Omental fat pad (tissue), 4 donors: Measurements from ENCODE around the gene NR6A1. TPM values are rescaled to one million over a fixed set of nuclear protein-coding genes. Genes with fewer than 3 reads are reported as not detected.

Source experiments
- ATAC-seq: fragments of 150-250 bp; one replicate; pipeline ENCODE4 v1.9.1; 2016; ENCODE audit warnings: mild to moderate bottlenecking, moderate library complexity; ENCODE audit not compliant: low FRiP score
- DNase-seq: peaks from one replicate; pipeline ENCODE4 v3.0.0-alpha.2; 2019; ENCODE audit warnings: low spot score
- CTCF ChIP-seq, 3 donors: fragments of 450-650 bp; IDR thresholded peaks; one replicate each; pipeline ENCODE4 v1.5.1; 2016 to 2017; ENCODE audit warnings: antibody characterized with exemption in 3 of 3, mild to moderate bottlenecking in 3 of 3, moderate library complexity in 2 of 3
- total RNA-seq, 4 donors: library from RNA; depleted of rRNA; stranded (reverse); fragments of >200 nt; gene quantifications; one replicate each; pipeline ENCODE4 v1.1.0, GENCODE V29; 2016

NR6A1 gene
- total RNA-seq, 4 donors from 2014 or later: 0.95 to 1.2 (median 1.0) TPM

- no peak for TF ChIP-seq CTCF (IDR thresholded peaks at IDR 0.05)
- DNase-seq (no peak), ATAC-seq (no peak)
Observed at GRCh38 chr9:124645274-124645673, 125.8 kb downstream of the NR6A1 start.

- TF ChIP-seq CTCF (IDR thresholded peaks at IDR 0.05): no peak
- ATAC-seq (no peak), DNase-seq (no peak)
Observed at GRCh38 chr9:124639637-124640036, 131.5 kb downstream of the NR6A1 start.

- TF ChIP-seq CTCF (IDR thresholded peaks at IDR 0.05): no peak
- DNase-seq: no peak
- no peak for ATAC-seq
Observed at GRCh38 chr9:124635285-124635684, 135.8 kb downstream of the NR6A1 start.

GRCh38 chr9:124632077-124632621, 139.0 kb downstream of the NR6A1 start:
- no peak for ATAC-seq

GRCh38 chr9:124631326-124631725, 139.8 kb downstream of the NR6A1 start:
- no peak for TF ChIP-seq CTCF (IDR thresholded peaks at IDR 0.05)
- ATAC-seq (no peak), DNase-seq (no peak)

More at GRCh38 chr9:124632077-124632621, 139.0 kb downstream of the NR6A1 start:
- DNase-seq: no peak
- no peak for TF ChIP-seq CTCF (IDR thresholded peaks at IDR 0.05)

GRCh38 chr9:124629600-124629999, 141.5 kb downstream of the NR6A1 start:
- no peak for DNase-seq
- ATAC-seq: no peak
- no peak for TF ChIP-seq CTCF (IDR thresholded peaks at IDR 0.05)

GRCh38 chr9:124628741-124629140, 142.4 kb downstream of the NR6A1 start:
- ATAC-seq: no peak
- no peak for TF ChIP-seq CTCF (IDR thresholded peaks at IDR 0.05)
- DNase-seq: no peak
